ENCODE results near the gene RFX6. TPM values are rescaled to one million over a fixed set of nuclear protein-coding genes. Genes with fewer than 3 reads are reported as not detected.

The RFX6 gene
- total and polyA plus RNA-seq, 10 of the 15 experiments (the other 5 are each of a cell fraction or from before 2014, with no cell fraction given), result not detected

GRCh38 chr6:116866281-116866871 lies 10.7 kb upstream of the RFX6 start:
- H3K27me3 ChIP-seq (replicated peaks in 1 of 2; ENCODE audit: control insufficient read depth in 2 of 2, insufficient read depth in 2 of 2, low read length in 1 of 2), result no peaks in the 10 kb centered on the region
- in situ Hi-C loops (cut with MboI), result no loop called here
- no peak for TF ChIP-seq RAD51 (IDR thresholded peaks at IDR 0.05)
- TF ChIP-seq BRCA1 (IDR thresholded peaks at IDR 0.05; ENCODE audit: low read depth, low read length), result no peak
- peak; percentile 98 for TF ChIP-seq BACH1 (IDR thresholded peaks at IDR 0.05; ENCODE audit: borderline replicate concordance)
- no peak for TF ChIP-seq SREBF1 (IDR thresholded peaks at IDR 0.05; ENCODE audit: low read length)
- TF ChIP-seq ATF3 (IDR thresholded peaks at IDR 0.05; ENCODE audit: borderline replicate concordance, extremely low read depth, low read depth, low read length), result no peak
- TF ChIP-seq JUNB (IDR thresholded peaks at IDR 0.05), result peak; percentile 41; the same call in 1 of the 2 replicates
- no peak for TF ChIP-seq SUPT20H (IDR thresholded peaks at IDR 0.05; ENCODE audit: borderline replicate concordance, control insufficient read depth, low read depth, low read length)
- TF ChIP-seq MEF2B (IDR thresholded peaks at IDR 0.05; ENCODE audit: partially characterized antibody, poor library complexity, severe bottlenecking), result peak; percentile 36
- no peak for TF ChIP-seq SMAD5 (IDR thresholded peaks at IDR 0.05; ENCODE audit: low read depth)
- DNase-seq (ENCODE audit: low read depth, low spot score), result peak; percentile 5
- no peaks in the 10 kb centered on the region for H3K4me1 ChIP-seq (ENCODE audit: control insufficient read depth, insufficient read depth, low read length)
- no peaks in the 10 kb centered on the region for H4K20me1 ChIP-seq (ENCODE audit: control insufficient read depth, insufficient read depth)
- ChIA-PET POLR2A (no interaction called here), SMC1A (ENCODE audit: uncharacterized antibody, unreplicated experiment) (no interaction called here), RAD21 (ENCODE audit: unreplicated experiment) (no interaction called here), CTCF (interaction anchor here (1.3 kb wide), 1 partner anchor 8 kb away, joined by 3 read pairs; no protein-coding TSS in a partner anchor)
- no peak overlapping the region for H3K4me3 ChIP-seq
- H2AFZ ChIP-seq (ENCODE audit: control insufficient read depth, low read depth, low read length), result peak overlapping the region; percentile 84
- no TSS peak for BruUV-seq (replicated peaks)
- FAIRE-seq, result peak; percentile 27
- H3K9ac ChIP-seq (ENCODE audit: control insufficient read depth, insufficient read depth, low read length), result no peak overlapping the region
- H3K79me2 ChIP-seq (ENCODE audit: control insufficient read depth, insufficient read depth, low read length), result no peaks in the 10 kb centered on the region
- no peak overlapping the region for H3K27ac ChIP-seq (ENCODE audit: control insufficient read depth, insufficient read depth)
- no peaks in the 10 kb centered on the region for H3K36me3 ChIP-seq (ENCODE audit: control insufficient read depth in 2 of 2, insufficient read depth in 2 of 2, low read length in 1 of 2)
- H3K4me2 ChIP-seq (ENCODE audit: control insufficient read depth, insufficient read depth), result no peak overlapping the region
- WGBS (ENCODE audit: insufficient coverage, insufficient replicate concordance, low lambda C conversion rate, missing lambda C conversion rate), result 62% methylated on average over 3 of the region's 3 CpGs
- intact Hi-C loops (cut with micrococcal nuclease; ENCODE audit: unreplicated experiment), result no loop called here
- no peaks in the 10 kb centered on the region for H3K9me3 ChIP-seq (replicated peaks; ENCODE audit: control insufficient read depth, insufficient read depth, low read length)
- ATAC-seq, result peak; percentile 86

Measured in GM12878 (cell line).